RWPE2 (cell line): Measurements from ENCODE around the gene TAS2R14.

Experiments
- ATAC-seq: fragments of 200-7000 bp; cut with Tn5 transposase; 3 replicates; pipeline ENCODE4 v1.9.1; 2021; ENCODE audit warnings: low read depth
- DNase-seq: peaks from one replicate; pipeline ENCODE4 v3.0.0-alpha.2; 2020; ENCODE audit warnings: low spot score
- H3K27ac ChIP-seq: fragments of 450-650 bp; 2 replicates; pipeline ENCODE4 v1.5.1; 2017; ENCODE audit warnings: mild to moderate bottlenecking; ENCODE audit not compliant: poor library complexity, severe bottlenecking
- H3K27me3 ChIP-seq: fragments of 250-450 bp; sonication (Bioruptor Pico); 2 replicates; pipeline ENCODE4 v1.5.1; 2021; ENCODE audit warnings: mild to moderate bottlenecking, moderate library complexity; ENCODE audit not compliant: insufficient read depth, poor library complexity, severe bottlenecking
- H3K36me3 ChIP-seq: fragments of 250-450 bp; sonication (Bioruptor Pico); 2 replicates; pipeline ENCODE4 v1.5.1; 2020; ENCODE audit warnings: low read depth, mild to moderate bottlenecking, moderate library complexity
- H3K4me1 ChIP-seq: fragments of 250-450 bp; sonication (Bioruptor Pico); 2 replicates; pipeline ENCODE4 v1.5.1; 2021; ENCODE audit warnings: mild to moderate bottlenecking, moderate library complexity; ENCODE audit not compliant: insufficient read depth, poor library complexity, severe bottlenecking
- H3K4me3 ChIP-seq: fragments of 250-450 bp; sonication (Bioruptor Pico); 2 replicates; pipeline ENCODE4 v1.5.1; 2021; ENCODE audit warnings: mild to moderate bottlenecking, moderate library complexity; ENCODE audit not compliant: severe bottlenecking
- H3K9me3 ChIP-seq: fragments of 250-450 bp; sonication (Bioruptor Pico); 2 replicates; pipeline ENCODE4 v1.5.1; 2021; ENCODE audit warnings: mild to moderate bottlenecking, moderate library complexity; ENCODE audit not compliant: severe bottlenecking
- CTCF ChIP-seq: fragments of 450-650 bp; IDR thresholded peaks from one replicate; pipeline ENCODE4 v1.5.1; 2017; ENCODE audit warnings: mild to moderate bottlenecking, moderate library complexity; ENCODE audit not compliant: poor library complexity, severe bottlenecking

The TAS2R14 gene

GRCh38 chr12:10941369-10941768 is 2.3 kb upstream of the TAS2R14 start:
- Histone ChIP-seq H3K4me1 (peaks cover 12% of the 10 kb centered on the region), H3K27ac (peak overlapping the region; percentile 58), H3K4me3 (no peak overlapping the region), H3K36me3 (no peaks in the 10 kb centered on the region), H3K27me3 (no peaks in the 10 kb centered on the region), H3K9me3 (no peaks in the 10 kb centered on the region)
- ATAC-seq (no peak), DNase-seq (no peak)
- no peak for TF ChIP-seq CTCF

- peak overlapping the region; percentile 58 for H3K27ac ChIP-seq
- peak; percentile 92 for ATAC-seq
- DNase-seq = no peak
- no peaks in the 10 kb centered on the region for H3K27me3 ChIP-seq
- H3K4me3 ChIP-seq = no peak overlapping the region
- no peak for TF ChIP-seq CTCF
- H3K4me1 ChIP-seq = peaks cover 12% of the 10 kb centered on the region
- H3K9me3 ChIP-seq = no peaks in the 10 kb centered on the region
- no peaks in the 10 kb centered on the region for H3K36me3 ChIP-seq
These were observed 1.3 kb upstream of the TAS2R14 start for GRCh38 chr12:10940389-10940788.

DNA sequence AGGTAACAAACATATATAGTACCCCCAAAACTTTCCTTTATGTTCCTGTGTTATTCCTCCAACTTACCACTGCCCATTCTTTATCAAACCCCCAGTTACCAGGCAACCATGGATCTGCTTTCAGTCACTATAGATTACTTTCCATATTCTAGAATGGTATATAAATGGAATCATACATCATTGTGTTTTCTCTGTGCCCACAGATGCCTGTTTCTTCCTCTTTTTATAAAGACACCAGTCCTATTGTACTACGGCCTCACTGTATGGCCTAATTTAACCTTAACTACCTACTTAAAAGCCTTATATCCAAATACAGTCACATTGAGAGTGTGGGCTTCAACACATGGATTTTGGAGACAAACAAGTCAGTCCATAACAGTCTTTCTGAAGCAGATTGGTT is 2.6 kb downstream of the TAS2R14 start:
- no peaks in the 10 kb centered on the region for H3K36me3 ChIP-seq
- no peak overlapping the region for H3K4me3 ChIP-seq
- H3K9me3 ChIP-seq = no peaks in the 10 kb centered on the region
- no peak overlapping the region for H3K27ac ChIP-seq
- H3K4me1 ChIP-seq = peaks cover 8% of the 10 kb centered on the region
- TF ChIP-seq CTCF = no peak
- no peaks in the 10 kb centered on the region for H3K27me3 ChIP-seq
- no peak for ATAC-seq
- DNase-seq = no peak

GRCh38 chr12:10928746-10929286 is 10.2 kb downstream of the TAS2R14 start, which contains the start of gene PRH2:
Gene PRH2, plus strand, starts transcription at chr12:10929236. Its CDS starts 38 bp downstream, at chr12:10929274.
- H3K4me1 ChIP-seq = no peaks in the 10 kb centered on the region
- H3K27me3 ChIP-seq = no peaks in the 10 kb centered on the region
- H3K36me3 ChIP-seq = no peaks in the 10 kb centered on the region
- DNase-seq (no peak), ATAC-seq (no peak)
- H3K4me3 ChIP-seq = no peak within 1 kb of the TSS
- TF ChIP-seq CTCF = no peak
- no peak within 1 kb of the TSS for H3K27ac ChIP-seq
- H3K9me3 ChIP-seq = no peaks in the 10 kb centered on the region

DNA sequence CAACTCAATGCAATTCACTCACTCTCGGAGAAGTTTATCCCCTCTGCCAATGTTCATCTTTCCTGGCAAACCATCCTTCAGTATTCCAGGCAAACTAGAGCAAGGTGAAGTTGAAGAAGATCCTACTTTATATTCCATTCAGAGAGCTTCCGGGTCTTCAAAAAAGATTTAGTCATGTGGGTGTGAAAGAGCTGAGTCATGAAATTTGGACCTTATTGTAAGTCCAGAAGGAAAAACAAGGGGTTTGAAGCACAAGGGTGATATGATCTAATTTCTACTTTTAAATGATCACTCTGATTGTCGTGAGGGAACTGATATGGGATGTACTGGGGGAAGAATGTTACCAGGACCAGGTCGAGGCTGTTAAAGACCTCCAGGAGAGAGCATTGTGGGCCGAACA is 12.8 kb downstream of the TAS2R14 start:
- Histone ChIP-seq H3K4me3 (no peak overlapping the region), H3K4me1 (no peaks in the 10 kb centered on the region), H3K27me3 (no peaks in the 10 kb centered on the region), H3K27ac (no peak overlapping the region), H3K9me3 (no peaks in the 10 kb centered on the region), H3K36me3 (no peaks in the 10 kb centered on the region)
- no peak for TF ChIP-seq CTCF
- ATAC-seq (no peak), DNase-seq (no peak)
